Astrocyte of the cerebellum (primary cell): Measurements from ENCODE around the gene CREB3L1.

ENCODE experiments used
- DNase-seq: peaks from one replicate; pipeline ENCODE4 v3.0.0-alpha.2; 2011; ENCODE audit warnings: low read depth
- H3K4me3 ChIP-seq: 2 replicates; pipeline ENCODE4 v1.5.1; 2011; ENCODE audit warnings: mild to moderate bottlenecking, low read depth, low read length, moderate library complexity
- CTCF ChIP-seq: IDR thresholded peaks from 2 replicates; pipeline ENCODE4 v1.5.1; 2012; ENCODE audit warnings: low read length, low read depth, moderate library complexity, mild to moderate bottlenecking; ENCODE audit errors: missing control alignments
- in situ Hi-C: cut with HindIII; loops from 2 replicates; pipeline ENCODE4 v1.10.0; 2017; ENCODE audit warnings: low sequenced_read_pairs

The CREB3L1 gene

GRCh38 chr11:46237248-46238077 lies 40.0 kb upstream of the CREB3L1 start:
- H3K4me3 ChIP-seq = peak overlapping the region; percentile 43
- in situ Hi-C loops = loop anchor here (10.0 kb wide), 1 partner anchor 77 kb away; no protein-coding TSS in a partner anchor
- no peak for DNase-seq
- peak; percentile 4 for TF ChIP-seq CTCF

GRCh38 chr11:46238078-46238966 lies 39.1 kb upstream of the CREB3L1 start:
- TF ChIP-seq CTCF = no peak
- H3K4me3 ChIP-seq = peak overlapping the region; percentile 43
- in situ Hi-C loops = loop anchor here (10.0 kb wide), 1 partner anchor 76 kb away; no protein-coding TSS in a partner anchor
- no peak for DNase-seq

- peak overlapping the region; percentile 43 for H3K4me3 ChIP-seq
- in situ Hi-C loops = loop anchor here (10.0 kb wide), 1 partner anchor 76 kb away; no protein-coding TSS in a partner anchor
- no peak for DNase-seq
- peak; percentile 96 for TF ChIP-seq CTCF
These were observed 38.3 kb upstream of the CREB3L1 start for GRCh38 chr11:46238967-46239800.

GRCh38 chr11:46239801-46240061 lies 37.7 kb upstream of the CREB3L1 start:
- DNase-seq = no peak
- in situ Hi-C loops = loop anchor here (5.0 to 10.0 kb wide), 2 partner anchors 38 to 75 kb away; partner anchors contain the start of gene CREB3L1
- no peak for TF ChIP-seq CTCF
- no peak overlapping the region for H3K4me3 ChIP-seq

GRCh38 chr11:46240371-46240770 lies 37.1 kb upstream of the CREB3L1 start:
- no peak overlapping the region for H3K4me3 ChIP-seq
- TF ChIP-seq CTCF = no peak
- no peak for DNase-seq
- in situ Hi-C loops = loop anchor here (5.0 kb wide), 1 partner anchor 37 kb away; the partner anchor contains the start of gene CREB3L1

- H3K4me3 ChIP-seq = no peak overlapping the region
- no peak for TF ChIP-seq CTCF
- in situ Hi-C loops = loop anchor here (5.0 kb wide), 1 partner anchor 36 kb away; the partner anchor contains the start of gene CREB3L1
- no peak for DNase-seq
These were observed 36.6 kb upstream of the CREB3L1 start for GRCh38 chr11:46240861-46241260.
